HG03460 (cell line): ENCODE results near the gene PAIP2B.
"Not testable (repeated sequence)": the region's sequence is repeated elsewhere in the genome, so short reads cannot be mapped to it uniquely, and the experiment has no call there.

Experiments used
- ATAC-seq: cut with Tn5 transposase; IDR thresholded peaks from one replicate; pipeline ENCODE4 v1.9.1; 2021; ENCODE audit not compliant: unreplicated experiment

Gene PAIP2B, protein sequence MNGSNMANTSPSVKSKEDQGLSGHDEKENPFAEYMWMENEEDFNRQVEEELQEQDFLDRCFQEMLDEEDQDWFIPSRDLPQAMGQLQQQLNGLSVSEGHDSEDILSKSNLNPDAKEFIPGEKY

DNA sequence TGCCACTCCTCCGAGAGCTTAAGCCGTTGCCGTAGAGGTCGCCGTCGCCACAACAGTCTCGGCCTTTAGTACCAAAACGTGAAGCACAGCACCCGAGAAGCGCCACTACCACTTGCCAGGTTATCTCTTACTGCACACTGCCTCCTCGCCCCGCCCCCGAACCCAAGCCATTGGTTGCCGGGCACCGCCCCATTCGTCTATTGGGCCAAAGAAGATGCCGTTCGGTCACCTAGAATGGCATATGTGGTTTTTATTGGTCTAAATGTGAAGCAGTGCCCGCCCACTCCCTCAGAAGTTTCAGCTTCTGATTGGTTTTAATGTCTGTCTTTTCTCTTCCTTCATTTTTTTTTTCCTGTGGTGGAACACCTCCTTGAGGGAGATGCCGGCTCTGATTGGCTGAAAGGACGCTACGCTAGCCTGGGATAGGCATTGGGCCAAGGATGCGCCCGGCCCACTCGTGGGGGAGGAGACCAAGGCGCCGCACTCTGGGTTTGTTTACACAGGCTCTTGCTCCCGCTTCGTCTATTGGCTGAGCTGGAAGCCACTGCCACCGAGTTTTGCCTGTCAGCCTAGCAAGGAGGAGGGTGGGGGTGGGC lies at the start of gene PAIP2B:
Gene PAIP2B, minus strand, starts transcription at position 139 of the 596 bp plus-strand sequence. CDS start 24,514 bp downstream, outside the sequence.
- ATAC-seq, result peak; percentile 96

DNA sequence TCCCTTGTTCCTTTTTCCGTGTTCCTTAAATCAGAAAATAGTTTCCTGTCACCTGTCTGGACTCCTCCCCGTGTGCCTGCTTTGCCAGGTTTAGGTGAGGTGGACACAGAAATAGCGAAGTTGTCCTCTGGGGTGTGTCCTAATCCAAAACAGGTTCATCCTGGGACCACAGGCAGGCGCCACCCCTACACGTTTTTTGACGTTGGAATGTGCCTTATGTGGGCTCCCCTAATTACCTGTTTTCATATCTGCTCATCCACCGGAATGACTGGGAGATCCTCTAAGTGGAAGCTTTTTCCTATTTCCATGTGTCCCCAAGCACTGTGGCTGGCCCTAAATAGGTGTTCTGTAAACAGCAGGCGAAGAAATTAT lies 49.0 kb upstream of the PAIP2B start:
- peak; percentile 4 for ATAC-seq

DNA sequence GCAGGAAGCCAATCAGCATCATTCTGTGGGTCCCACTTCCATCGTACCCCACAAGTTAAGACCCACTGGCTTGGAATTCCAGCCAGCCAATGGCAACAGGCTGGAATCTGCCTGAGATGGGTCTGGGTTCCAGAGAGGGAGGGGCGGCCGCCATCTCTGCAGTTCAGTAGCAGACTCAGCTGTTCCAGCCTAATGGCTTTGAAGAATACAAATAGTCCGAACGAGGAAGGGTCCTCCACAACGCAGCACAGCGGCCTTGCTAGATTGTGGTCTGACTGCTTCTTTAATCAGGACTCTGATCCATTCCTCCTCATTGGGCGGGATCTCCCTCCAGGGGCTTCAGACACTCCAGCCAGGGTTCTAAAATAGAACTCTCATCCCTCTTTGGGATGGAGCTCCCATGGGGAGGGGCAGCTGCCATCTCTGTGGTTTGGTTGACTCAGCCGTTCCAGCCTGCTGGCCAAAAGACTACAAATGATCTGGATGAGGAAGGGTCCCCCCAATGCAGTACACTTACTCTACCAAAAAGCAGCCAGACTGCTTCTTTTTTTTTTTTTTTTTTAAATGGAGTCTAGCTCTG lies 42.7 kb upstream of the PAIP2B start:
- ATAC-seq, result no peak

DNA sequence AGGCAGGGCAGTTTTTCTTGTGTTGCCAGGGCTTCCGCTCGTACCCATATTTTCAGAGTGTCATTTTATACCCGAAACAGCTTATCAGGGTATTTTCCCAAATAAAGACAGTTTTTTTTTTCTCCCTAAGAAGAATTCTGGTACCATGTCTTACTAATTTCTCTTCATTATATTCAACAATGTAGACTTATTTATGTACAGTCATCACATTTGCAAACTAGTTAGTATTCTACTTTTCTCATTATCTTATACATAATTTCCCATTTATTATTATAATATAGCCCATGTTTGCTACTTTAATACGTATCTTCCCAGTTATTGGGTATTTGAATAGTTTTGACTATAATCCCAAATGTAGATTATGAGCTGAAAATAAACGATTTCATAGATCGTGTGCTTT lies 36.5 kb upstream of the PAIP2B start:
- ATAC-seq, result no peak

DNA sequence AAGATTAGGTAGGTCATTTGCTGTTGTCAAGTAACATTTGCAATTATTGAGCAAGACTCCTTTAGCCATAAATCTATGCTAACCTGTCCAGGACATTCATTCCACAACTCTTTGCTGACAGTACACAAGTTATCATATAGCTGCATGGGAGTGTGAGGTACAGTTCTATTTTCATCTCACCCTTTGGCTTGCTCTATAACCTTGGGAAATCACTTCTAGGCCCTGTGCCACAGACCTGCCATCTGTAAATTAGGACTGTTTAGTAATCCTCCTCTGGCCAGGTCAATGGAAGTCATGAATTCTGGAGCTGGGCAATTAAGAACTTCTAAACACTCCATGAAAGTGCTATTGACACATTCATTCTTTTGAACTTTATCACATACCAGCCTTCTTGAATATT lies 34.6 kb upstream of the PAIP2B start:
- ATAC-seq, result no peak

DNA sequence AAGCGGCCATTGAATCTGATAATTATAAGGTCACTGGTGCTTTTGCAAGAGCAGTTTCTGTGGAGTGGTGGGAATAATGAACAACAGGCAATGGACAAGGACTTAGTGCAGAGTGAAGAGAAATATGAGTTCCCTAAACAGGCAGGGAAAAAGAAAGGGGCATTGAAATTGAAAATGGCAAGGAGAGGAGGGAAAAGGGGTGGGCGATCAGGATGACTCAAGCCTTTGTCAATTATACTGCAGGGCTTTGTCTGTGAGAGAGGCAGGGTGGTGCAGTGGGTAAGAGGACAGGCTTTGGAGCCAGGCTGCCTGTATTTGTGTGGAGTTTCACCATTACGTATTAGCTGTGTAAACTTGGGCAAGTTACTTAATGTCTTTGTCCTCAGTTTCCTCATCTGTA lies 29.5 kb upstream of the PAIP2B start:
- ATAC-seq, result no peak

DNA sequence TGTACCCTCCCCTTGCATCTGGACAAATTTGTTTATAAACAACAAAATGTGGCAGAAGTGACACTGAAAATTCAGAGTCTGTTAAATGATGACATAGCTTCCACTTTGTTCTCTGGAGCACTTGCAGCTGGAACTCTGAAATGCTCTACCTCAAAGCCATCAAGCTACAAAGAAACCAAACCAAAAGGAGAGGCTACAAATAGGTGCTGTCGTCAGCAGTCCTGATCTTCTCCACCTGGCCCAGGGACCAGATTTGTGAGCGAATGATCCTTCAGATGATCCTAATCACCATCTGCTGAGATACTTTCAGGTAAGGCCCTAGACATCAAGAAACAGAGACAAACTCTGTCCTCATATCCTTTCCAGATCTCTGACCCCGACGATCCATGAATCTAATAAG lies 27.9 kb upstream of the PAIP2B start:
- no peak for ATAC-seq

DNA sequence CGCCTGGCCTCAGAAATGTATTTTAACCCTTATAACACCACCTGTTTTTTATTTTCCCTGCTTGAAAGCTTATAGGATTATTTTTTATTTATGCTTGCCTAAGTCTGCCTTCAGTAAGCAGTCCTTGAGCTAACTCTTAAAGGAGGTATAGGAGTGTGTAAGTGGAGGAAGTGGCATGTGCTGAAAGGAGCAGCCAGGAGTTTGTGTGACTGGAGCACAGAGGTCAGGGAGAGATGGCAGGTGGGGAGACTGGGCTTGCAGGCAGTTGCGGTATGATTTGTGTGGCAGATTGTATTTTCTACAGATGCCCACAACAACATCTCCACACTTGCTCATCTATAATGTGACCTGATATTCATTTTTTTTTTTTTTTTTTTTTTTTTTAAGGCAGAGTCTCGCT lies 27.2 kb upstream of the PAIP2B start:
- ATAC-seq, result no peak

DNA sequence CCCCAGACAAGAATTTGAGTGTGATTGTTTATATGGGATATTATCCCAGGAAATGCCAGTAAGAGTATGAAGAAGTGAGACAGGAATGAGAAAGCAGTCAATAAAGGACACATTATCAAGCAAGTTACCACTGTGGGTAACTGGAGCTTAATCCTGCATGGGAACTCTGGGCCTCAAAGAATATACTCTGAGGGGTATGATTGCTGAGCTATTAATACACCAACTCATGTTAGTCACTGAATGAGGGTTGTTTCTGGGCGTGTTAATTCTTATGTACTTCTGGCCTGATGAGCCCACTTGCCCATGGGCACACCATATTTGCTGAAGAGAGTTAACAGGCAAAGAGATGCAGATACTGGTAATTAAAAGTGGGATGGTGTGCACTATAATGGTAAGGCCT lies 26.6 kb upstream of the PAIP2B start:
- ATAC-seq, result no peak

DNA sequence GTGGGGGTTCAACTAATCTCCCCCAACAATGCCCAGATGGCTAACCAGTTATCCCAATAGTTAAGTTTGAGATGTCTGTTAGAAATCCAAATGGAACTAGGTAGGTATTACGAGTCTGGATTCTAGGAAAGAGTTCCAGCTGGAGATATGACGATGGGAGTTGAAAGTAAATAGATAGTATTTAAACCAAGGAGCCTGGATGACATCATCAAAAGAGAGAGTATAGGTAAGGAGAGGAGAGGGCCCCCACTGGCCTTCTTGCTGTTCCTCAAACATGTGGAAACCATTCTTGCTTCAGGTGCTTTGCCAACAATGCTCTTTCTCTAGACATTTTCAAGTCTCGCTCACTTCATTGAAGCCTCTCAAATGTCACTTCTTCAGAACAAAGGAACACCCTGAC lies 26.0 kb upstream of the PAIP2B start:
- no peak for ATAC-seq

DNA sequence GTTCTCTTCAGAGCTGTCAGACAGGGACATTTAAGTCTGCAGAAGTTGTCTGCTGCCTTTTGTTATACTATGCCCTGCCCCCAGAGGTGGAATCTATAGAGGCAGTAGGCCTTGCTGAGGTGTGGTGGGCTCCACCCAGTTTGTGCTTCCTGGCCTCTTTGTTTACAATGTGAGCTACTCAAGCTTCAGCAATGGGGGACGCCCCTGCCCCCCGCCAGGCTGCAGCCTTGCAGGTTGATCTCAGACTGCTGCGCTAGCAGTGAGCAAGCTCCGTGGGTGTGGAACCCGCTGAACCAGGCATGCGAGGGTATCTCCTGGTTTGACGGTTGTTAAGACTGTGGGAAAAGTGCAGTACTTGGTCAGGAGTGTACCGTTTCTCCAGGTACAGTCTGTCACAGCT lies 24.0 kb upstream of the PAIP2B start:
- no peak for ATAC-seq

DNA sequence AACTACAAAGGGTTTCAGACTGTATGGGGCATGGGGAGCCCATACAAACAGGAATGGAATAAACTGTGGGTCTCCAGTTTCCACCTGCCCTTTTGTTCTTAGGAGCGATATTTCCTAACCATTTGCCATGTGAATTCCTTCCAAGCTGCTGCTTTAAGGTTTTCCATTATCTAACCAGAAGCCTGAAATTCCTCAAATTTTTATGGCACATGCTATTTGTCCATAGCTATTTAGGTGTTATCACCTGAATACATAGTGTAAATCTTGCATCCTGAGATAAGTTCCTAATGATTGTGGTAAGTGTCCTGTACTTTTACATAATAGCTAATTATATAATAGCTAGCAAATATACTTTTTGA lies 17.4 kb upstream of the PAIP2B start:
- no peak for ATAC-seq

DNA sequence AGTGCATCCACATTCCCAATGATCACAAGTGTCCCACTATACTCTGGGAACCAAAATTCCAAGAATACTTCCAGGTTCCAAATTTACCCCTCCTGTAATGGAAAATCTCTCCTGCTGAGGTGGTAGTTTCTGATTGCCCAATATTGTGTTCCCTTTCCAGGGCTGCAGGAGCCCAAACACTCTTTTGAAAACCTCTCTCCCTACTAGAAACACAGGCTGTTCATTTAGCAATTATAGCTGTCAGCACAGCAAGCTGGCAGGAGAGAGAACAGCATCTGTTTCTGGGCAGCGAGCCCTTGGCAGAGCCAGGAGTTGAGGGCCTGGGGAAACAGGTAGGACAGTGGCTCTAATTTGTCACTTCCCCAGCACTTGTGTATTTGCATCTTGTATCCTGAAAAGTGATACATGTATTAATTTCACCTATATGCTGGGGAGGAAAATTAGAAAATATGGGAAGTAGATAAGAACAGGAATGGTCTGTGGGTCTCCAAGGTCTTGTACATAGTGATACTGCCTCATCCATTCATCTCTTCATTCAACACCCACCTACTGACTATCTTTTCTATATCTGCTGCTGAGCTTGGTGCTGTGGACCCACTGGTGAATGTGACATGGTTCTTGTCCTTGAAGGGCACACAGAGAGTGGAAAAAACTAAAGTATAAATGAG lies 16.9 kb upstream of the PAIP2B start:
- ATAC-seq, result no peak

DNA sequence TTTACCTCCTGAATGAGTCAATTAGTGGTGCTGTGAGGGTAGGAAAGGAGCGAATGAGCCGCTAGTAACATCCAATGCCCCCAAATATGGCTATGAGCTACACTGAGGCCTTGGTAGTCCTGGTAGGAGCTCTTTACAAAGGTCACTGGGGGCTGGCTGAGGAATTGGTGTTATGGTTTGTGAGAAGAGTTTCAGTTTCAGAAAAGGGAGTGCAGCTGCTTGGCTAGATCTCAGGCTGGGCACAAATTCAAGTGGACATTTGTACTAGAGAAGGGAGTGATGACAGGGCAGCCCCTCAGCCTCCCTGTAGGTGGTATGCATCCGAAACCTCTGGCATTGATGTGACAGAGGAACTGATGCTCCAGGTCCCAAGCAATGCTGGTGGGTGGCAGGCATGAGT lies 13.9 kb upstream of the PAIP2B start:
- no peak for ATAC-seq

DNA sequence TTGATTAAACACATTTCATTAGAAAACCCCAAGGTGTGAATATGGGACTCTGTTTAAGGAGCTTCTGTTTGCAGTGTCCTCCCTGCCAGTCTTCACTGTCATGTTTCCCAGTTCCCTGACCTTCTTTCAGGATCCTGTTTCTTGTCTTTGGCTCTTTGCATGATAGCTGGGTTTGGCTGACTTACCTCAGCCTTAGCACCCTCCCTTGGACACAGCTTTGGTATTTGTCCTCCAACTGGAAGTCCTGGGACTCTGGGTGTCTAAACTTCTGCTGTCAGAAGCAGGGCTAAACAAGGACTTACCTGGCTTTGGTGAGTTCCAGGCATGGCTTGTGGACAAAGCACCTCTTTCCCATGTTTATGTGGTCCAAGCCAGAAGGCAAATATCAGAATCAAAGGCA lies 11.2 kb upstream of the PAIP2B start:
- ATAC-seq, result no peak

DNA sequence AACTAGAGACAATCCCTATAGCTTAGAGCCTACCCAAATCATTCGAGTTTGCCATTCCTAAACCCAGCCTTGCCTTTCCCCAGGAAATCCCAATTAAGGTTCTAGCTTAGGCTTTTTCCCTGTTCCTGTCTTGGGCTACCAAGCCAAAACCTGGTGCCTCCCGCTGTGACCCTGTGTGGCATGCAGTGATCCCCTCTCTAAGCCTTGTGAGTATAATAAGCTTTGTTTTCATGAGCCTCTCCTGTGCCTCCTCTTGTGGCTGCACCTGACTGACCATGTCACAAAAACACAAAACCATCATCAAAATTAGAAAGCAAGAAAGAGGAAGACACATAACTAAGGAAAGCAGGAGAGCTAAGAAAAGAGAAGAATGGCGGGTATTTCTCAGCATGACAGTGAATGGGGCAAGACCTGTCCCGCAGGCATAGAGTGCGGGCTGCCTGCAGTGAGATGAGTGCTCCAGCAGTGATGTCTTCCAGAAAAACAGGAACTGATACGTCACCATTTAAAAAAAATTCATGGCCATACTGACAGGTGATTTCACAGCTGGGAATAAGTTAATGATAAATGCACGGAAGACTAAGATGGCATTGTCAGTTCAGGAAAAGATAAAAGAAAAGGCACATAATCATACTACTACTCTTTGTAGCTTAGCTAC lies 9.2 kb upstream of the PAIP2B start:
- ATAC-seq, result no peak

DNA sequence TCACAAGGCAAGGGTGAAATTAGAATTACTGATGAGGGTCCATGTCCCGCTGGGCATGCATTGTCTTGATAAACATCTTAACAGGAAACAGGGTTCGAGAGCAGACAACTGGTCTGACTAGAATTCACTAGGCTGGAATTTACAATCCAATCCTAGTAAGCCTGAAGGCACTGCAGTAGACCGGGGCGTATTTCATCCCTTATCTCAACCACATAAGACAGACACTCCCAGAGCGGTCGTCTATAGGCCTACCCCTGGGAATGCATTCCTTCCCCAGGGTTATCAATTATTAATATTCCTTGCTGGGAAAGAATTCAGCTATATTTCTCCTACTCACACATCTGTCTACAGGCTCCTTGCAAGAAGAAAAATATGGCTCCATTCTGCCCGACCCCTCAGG lies 6.2 kb upstream of the PAIP2B start:
- not testable (repeated sequence) for ATAC-seq

DNA sequence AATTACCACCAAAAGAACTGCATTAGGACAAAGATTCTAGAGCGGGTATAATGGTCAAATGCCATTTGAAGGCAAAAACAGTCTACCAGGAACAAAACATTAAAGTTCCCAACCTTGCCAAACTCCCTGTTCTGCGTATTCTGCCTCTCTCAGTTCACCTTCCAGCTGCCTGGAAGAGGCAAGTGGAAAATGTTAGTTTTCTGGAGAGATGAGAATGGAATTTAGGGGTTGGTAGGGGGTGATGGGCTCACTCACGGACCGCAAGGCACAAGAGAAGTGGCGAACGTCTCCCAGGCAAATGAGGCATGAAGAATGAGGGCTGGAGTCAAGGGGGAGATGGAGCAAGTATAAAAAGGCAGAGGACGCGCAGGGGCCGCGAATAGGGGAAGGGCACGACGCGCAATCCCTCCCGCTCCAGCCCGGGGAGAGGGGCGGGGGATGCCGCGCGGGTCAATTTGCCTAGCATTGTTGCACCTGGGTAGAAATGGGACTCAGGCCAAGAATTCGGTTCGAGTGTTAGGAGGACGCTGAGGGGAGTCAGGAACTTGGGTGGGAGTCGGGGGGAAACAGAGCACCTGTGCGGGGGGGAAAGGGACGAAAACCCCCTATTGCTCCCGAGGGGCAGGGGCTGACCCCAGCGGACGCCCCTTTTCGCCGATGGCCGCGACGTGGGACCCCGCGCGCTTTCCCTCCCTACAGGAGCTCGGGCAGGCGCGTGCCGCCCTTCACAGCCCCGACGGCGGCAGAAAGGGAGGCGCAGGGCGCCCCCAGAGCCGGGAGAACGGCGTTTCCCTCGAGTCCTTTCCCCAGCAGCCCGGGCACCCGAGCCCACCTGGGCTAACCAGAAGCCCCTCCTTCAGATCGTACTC lies 573 bp downstream of the PAIP2B start:
- peak; percentile 13 for ATAC-seq

DNA sequence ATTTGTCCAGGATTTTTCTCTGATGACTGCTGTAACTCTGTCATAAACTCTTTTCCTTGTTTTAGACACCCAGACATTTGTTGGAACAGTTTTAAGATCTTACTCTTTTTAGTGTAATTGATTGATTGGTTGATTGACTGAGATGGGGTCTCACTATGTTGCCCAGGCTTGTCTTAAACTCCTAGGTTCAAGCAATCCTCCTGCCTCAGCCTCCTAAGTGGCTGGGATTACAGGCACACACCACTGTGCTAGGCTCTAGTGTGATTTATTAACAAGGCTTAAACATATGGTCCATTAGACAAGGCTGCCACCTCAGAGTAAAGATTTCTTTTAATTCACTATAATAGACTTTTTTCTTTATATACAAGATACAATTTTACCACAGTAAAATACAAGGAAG lies 2.0 kb downstream of the PAIP2B start:
- no peak for ATAC-seq

DNA sequence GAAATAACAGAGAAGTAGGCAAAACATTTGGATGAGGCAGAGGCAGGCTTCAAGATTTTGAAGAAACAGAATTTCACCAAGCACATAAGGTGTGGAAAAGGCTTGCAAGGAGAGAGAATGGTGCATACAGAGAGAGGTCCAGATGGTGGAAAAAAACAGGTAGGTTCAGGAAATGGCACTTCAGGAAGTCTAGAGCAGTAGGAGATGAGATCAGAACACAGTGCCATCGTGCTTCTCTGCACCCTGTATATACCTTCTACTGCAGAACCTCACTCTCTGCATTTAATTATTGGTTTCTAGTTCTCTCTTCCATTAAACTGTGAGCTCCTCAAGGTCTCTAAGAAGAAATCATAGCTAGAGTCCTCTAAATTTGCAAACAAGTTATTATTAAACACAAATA lies 2.4 kb downstream of the PAIP2B start:
- ATAC-seq, result no peak

DNA sequence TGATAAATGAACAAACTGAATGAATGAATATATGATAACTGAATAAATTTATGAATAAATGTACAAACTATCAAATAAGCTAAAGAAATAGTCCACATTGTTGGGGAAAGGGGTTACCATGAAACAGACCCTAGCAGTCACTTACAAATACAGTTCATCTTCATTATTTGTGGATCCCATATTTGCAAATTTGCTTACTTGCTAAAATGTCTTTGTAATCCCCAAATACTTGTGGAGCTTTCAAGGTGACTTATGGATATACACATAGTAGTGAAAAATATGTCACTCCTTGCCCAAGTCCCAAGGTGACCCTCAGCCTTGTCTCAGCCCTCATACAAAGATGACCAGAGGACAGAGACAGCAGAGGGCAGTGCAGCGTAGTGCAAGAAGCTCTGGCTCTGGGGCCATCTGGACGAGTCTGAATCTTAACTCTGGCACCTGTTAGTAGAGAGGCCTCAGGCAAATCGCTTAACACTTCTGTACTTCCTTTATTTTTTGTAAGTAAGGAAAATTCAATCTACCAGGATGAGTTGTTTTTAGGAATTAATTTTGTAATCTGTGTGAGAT lies 3.1 kb downstream of the PAIP2B start:
- no peak for ATAC-seq
